HG02885 (cell line): ENCODE measurements around the gene PPM1K.

ENCODE experiments used
- ATAC-seq: cut with Tn5 transposase; IDR thresholded peaks from one replicate; pipeline ENCODE4 v1.9.1; 2021; ENCODE audit warnings: mild to moderate bottlenecking; ENCODE audit not compliant: unreplicated experiment, poor library complexity

PPM1K gene

DNA sequence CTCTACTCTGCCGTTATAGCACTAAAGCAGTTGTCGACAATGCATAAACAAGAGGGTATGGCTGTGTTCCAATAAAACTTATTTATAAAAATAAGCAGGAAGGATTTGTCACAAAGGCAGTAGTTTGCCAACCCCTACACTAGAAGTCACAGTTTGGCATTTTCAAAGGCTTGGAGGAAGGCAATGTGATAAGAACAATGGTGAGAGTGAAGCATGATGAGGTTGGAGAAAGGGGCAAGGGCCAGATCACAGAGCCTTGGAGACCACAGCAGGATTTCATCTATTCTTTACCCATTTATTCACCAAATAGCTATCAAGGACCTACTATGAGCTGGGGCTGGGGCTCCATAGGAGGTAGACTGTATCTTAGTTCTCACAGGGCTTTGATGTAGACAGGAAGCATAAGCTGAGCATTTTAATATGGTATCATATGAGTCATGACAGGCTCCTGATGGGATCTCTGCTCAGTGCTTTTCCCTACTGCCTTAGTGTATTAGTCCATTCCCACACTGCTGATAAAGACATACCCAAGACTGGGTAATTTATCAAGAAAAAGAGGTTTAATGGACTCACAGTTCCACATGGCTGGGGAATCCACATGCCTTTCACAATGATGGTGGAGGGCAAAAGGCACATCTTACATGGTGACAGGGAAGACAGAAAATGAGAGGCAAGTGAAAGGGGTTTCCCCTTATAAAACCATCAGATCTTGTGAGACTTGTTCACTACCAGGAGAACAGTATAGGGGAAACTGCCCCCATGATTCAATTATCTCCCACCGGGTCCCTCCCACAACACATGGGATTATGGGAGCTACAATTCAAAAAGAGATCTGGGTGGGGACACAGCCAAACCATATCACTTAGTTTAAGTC lies 58.9 kb downstream of the PPM1K start:
- ATAC-seq: no peak

DNA sequence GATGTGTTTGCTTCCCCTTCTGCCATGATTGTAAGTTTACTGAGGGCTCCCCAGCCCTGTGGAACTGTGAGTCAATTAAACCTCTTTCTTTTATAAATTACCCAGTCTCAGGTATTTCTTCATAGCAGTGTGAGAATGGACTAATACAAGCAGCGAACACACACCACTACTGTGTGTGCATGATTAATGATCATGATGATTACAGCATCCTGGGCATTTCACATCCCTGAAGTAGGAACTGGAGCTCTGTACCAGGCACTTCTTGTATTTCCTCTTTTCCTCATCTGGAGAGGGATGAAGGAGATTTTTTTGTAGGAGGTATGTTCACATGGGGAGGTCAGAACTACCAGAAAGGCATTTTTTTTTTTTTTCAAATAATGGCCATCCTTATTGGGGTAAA lies 60.8 kb downstream of the PPM1K start:
- no peak for ATAC-seq

DNA sequence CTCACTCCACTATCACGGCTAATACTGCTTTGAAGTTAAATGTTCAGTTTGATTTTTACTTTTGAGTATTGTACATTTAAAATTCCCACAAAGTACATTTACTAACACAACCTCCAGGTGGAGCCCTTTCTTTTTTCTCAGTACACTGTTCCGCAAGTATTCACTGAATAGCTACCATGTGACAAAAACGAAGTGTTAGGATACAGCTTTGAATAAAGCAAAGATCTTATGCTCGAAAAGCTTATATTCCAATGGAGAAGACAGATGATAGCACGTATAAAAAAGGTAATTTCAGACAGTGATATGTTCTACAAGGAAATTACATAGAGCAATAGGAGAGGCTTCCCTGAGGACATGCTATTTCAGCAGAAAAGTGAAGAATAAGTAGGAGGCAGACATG lies 65.3 kb downstream of the PPM1K start:
- peak; percentile 83 for ATAC-seq

DNA sequence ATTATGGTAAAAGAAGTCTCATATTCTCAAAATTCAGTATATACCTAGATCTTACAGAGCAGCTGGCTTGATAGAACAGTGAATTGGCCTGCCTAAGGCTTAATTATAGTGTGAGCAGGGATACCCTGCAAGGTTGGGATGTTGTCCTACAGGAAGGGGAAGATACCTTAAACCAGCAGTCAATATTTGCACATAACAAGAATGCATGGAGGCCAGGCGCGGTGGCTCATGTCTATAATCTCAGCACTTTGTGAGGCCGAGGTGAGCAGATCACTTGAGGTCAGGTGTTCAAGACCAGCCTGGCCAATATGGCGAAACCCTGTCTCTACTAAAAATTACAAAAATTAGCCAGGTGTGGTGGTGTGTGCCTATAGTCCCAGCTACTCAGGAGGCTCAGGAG lies 67.2 kb downstream of the PPM1K start:
- ATAC-seq: no peak

DNA sequence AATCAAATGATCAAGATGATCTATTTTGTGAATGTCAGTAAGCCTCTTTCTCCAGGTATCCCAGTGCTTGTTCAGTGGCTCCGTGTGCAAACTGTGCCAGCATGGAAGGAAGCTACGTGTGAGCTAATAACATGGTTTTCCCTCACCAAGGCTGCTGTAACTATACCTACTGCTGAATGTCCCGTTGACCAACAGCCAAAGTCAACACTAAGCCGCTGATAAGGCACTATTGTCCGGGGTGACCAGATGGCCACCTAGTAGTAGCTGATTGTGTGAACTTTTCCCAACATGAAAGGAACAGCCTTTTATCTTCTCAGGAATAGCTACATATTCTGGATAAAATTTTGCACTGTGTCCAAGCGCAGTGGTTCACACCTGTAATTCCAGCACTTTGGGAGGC lies 68.0 kb downstream of the PPM1K start:
- ATAC-seq: no peak

DNA sequence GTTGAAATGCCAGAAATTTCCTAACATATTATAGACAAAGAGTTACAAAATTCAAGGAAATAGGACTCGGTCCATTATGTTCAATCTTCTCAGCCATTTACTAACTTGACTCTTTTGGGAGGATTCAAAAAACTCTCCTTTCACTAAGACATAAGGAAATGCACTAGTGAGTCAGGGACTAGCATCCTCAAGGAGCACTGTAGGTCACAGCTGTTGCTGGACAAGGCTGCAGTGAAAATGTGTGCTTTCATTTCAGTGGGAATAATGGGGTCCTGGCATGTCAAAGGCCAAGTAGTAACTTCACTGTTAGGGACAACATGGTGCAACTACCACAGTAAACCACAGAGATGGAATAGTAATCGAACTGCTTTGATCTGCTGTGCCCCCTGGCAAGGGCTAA lies 69.0 kb downstream of the PPM1K start:
- ATAC-seq: no peak

- ATAC-seq: peak; percentile 5
These were observed 72.2 kb downstream of the PPM1K start for GRCh38 chr4:88212253-88212561.

GRCh38 chr4:88211473-88212252 lies 72.7 kb downstream of the PPM1K start:
- ATAC-seq: peak; percentile 66

- no peak for ATAC-seq
These were observed 76.2 kb downstream of the PPM1K start for GRCh38 chr4:88208156-88208555.
